22Rv1 (cell line): Measurements from ENCODE around the gene ADGRD1.

ENCODE experiments used
- H3K27ac ChIP-seq: fragments of 450-650 bp; 2 replicates; pipeline ENCODE4 v1.5.1; 2017
- CTCF ChIP-seq: fragments of 450-650 bp; IDR thresholded peaks from 2 replicates; pipeline ENCODE4 v1.5.1; 2017; ENCODE audit warnings: mild to moderate bottlenecking
- ZFX ChIP-seq: fragments of 450-650 bp; IDR thresholded peaks from 2 replicates; pipeline ENCODE4 v1.6.1; 2017; ENCODE audit warnings: antibody characterized with exemption, borderline replicate concordance

The ADGRD1 gene

DNA sequence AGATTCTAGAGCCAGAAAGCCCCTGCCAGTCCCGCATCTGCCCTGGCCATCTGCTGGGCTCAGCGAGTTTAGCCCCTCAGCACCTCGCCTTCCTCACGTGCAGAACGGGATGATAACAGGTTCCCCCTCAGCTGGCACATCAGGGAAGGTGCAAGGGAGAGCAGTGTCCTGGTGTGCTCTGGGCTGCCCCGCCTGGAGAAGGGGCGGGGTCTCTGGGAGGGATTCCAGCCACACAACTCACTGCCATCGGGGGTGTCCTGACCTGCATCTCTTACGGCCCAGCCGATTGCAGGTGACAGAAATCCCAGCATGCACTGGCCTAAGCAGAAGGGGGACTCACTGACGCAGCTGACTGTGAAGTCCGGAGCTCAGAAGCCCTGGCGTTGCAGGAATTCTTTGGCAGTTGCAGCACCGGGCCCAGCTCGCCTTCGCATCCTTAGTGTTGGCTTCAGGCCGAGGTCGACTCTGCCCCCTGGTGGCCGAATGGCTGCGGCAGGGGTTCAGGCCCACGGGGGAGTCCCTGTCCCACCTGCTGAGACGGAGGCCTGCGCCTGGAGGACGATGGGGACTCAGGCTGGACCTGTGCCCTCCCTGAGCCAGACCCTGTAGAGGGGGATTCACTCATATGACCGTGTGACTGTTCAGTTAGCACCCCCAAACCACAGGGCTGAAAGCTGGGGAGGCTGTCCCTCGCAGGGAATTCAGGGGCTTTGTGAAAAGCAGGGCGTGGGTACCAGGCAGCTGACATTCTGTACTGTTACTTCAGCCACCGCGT lies 178.6 kb downstream of the ADGRD1 start:
- TF ChIP-seq CTCF, result peak; percentile 71
- no peak for TF ChIP-seq ZFX
- H3K27ac ChIP-seq, result no peak overlapping the region

DNA sequence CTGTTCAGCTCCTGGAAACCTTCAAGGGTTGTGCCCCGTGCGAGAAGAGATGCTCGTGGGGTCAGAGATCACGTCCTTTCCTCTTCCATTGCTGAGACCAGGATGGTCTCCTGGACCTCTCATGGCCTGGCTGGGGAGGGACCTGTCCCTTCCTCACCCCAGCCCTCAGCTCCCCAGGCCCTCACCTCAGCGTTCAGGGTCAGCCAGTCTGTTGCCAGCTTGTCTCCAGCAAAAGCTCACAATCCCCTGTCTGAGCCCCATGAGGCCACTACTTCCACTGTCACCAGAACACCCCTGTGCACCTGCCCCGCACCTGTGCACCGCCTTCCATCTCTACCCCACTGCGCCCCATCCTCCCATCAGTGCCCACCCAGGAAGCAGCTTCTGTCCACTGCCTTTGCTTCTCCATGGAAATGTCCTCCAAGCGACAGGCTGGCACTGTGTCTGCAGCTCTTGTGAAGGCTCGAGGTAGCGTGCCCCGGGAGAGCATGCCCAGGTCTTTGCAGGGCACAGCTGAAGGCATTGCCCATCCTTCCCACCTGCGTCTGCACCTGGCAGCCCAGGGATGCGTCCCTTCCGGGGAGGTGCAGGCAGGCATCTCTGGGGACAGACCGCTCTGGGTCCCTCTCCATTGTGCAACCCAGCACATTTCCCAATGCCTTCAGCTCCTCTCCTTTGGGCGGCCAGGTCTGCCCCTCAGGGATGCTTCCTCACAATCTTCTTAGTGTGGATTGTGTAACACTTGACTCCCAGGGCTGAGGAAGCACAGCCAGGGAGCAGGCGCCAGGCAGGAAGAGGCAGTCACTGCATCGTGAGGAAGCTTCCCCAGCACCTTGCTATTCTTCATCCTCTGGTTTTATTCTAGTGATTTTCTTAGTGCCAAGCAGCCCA lies 179.6 kb downstream of the ADGRD1 start:
- no peak overlapping the region for H3K27ac ChIP-seq
- TF ChIP-seq ZFX (no peak), CTCF (no peak)

- H3K27ac ChIP-seq, result no peak overlapping the region
- TF ChIP-seq CTCF (no peak), ZFX (no peak)
Observed at GRCh38 chr12:131133994-131134393, 180.3 kb downstream of the ADGRD1 start.

DNA sequence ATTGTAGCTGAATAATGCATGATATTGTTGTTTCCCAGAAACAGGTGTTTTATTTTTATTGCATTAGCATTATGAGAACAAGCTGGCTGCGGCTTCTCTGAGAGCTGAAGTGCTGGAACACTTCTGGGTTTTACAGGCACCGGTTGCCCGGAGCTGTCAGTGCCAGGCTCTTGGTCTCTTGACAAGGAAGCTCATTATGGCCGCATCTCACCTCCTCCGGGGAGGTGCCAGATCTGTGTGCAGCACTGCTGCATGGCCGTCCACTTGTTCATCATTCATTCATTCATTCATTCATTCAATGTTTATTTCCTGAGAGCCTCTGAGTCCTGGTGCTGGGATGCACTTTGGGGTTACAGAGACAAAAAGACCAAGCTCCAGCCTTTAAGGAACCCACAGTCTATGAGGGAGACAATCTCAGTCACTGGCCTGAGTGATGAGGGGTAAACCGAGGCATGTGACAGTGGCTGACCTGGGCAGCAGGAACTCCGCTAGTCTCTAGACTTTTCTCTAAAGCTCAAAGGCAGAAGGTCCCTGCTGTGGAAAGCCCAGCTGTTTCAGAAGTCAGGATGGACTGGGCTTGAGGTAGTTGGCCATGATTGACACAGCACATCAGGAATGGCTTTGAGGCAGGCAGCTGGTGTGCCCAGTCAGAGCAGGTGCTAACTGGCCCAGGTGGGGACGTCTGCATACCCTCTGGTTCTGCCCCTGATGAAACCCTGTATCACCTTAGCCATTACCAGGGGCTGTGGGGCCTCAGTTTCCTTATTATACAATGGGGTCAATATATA lies 181.0 kb downstream of the ADGRD1 start:
- no peak overlapping the region for H3K27ac ChIP-seq
- no peak for TF ChIP-seq ZFX
- TF ChIP-seq CTCF, result no peak

DNA sequence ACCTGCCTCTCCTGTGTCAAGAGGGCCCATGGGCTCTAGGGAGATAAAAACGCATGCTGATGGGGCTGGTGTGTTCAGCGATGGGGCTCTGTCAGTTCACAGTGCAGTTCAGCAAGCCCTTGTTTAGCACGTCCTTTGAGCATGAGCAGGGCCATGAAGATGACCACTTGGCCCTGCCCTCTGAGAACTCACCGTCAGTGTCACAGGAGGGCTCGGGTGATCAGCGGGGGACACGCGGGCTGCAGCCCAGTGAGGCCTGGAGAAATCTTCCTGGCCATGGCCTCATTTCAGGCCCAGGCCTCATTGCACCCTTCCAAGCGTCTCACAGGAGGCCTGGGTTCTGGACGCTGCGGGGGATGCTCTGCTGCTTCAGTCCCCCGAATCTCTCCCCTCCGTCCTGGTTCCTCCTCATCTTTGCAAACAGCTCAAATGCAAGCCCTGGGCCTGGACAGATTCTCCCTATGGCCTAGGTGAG lies 181.6 kb downstream of the ADGRD1 start:
- no peak overlapping the region for H3K27ac ChIP-seq
- TF ChIP-seq CTCF (no peak), ZFX (no peak)

DNA sequence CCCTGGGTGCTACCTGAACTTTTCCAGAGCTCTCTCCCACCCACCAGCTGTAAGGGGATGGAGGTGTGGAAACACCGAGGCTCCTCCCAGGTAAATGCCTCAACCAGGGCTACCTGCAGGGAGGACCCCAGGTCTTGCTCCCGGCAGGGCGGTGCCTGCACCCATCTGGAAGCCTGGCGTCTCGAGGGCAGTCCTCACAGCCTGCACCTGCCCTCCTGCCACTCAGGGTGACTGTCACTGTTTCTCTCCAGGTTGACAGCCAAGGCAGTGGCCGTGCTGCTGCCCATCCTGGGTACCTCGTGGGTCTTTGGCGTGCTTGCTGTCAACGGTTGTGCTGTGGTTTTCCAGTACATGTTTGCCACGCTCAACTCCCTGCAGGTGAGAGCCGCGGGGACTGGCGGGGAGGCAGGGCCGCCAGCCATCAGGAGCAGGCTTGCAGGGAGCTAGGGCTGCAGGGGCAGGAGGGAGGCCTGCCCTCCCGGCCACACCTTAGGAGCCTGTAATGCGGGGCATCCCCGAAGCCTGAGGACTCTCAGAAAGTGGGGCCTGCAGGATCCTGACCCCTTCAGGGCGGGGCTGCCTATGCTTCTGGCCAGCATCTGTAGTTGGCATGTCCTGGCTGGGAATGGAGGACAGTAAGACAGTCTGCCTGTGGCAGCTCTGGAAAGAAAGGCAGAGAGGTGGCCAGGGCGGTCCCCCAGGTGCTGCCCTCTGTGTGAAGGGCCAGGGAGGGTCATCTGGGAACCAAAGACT lies 182.3 kb downstream of the ADGRD1 start:
- TF ChIP-seq ZFX (no peak), CTCF (no peak)
- H3K27ac ChIP-seq, result no peak overlapping the region
